ENCODE data around the gene IL6.

GRCh38 chr7:22698767-22699166 lies 28.2 kb upstream of the IL6 start:
- TF ChIP-seq CTCF (IDR thresholded peaks at IDR 0.05; ENCODE audit: borderline replicate concordance, extremely low read depth, low read length, poor library complexity, severe bottlenecking) (no peak), EZH2 (IDR thresholded peaks at IDR 0.05; ENCODE audit: borderline replicate concordance, low read depth, low read length, severe bottlenecking) (no peak)

Data from DND-41 (cell line).